Activated T-cell treated with anti-CD3 and anti-CD28 coated beads, Interleukin-2, amount 50 U/mL, for 4 hours (primary cell): Measurements from ENCODE around the gene GPR152. TPM values are rescaled to one million over a fixed set of nuclear protein-coding genes. Genes with fewer than 3 reads are reported as not detected.

Experiments used
- ATAC-seq, 2 donors: fragments of 200-7000 bp; cut with Tn5 transposase; one replicate each; pipeline ENCODE4 v1.10.0; 2021
- DNase-seq: peaks from one replicate; pipeline ENCODE4 v3.0.0-alpha.2; 2020
- H3K27me3 Mint-ChIP-seq: one replicate; pipeline ENCODE4 v1.8.0; 2021; ENCODE audit warnings: low read depth, mixed read lengths
- H3K36me3 Mint-ChIP-seq: one replicate; pipeline ENCODE4 v1.8.0; 2022; ENCODE audit warnings: mixed read lengths; ENCODE audit not compliant: insufficient read depth
- H3K4me1 Mint-ChIP-seq: one replicate; pipeline ENCODE4 v1.8.0; 2021; ENCODE audit warnings: low read depth, mixed read lengths
- H3K4me3 Mint-ChIP-seq: one replicate; pipeline ENCODE4 v1.8.0; 2021; ENCODE audit warnings: mild to moderate bottlenecking, moderate library complexity, mixed read lengths
- H3K9me3 Mint-ChIP-seq: one replicate; pipeline ENCODE4 v1.8.0; 2021; ENCODE audit warnings: mixed read lengths
- total RNA-seq, 3 donors: library from RNA; stranded (reverse); gene quantifications; one replicate each; pipeline ENCODE4 v1.2.1, GENCODE V29; 2021

Gene GPR152
- total RNA-seq, 3 donors from 2014 or later, result not detected

DNA sequence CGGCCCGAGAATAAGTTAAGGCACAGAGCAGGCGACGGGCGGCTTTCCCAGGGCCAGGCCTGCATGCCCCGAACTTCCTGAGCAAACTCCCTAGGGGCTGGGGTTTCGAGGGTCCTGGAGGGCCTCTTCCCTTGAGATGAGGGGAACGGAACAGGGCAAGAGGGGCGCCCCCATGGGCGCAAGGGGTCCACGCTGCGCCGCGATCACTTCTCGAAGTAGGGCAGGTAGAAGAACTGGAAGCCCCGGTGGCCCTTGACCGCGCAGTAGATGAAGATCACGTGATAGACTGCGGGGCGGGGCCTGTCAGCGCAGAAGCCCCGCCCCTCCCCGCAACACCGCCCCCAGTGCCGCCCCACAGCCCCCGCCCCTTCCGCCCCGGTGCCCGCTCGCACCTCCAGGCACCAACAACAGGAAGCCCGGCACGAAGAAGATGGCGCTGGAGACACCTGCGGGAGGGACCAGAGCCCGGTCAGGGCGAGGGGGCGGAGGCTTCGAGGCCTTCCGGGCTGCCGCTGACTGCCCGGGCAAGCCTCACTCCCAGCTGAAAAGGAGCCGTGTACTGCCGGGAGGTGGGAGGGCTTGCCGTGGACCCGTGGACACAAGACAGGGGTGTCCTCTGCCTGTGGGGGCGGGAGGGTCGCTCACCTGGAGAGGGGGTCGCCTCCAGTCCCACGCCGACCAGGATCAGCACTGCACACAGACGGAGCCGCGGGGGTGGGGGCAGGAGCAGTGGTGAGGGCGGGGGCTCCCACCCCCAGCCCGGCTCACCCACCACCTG is 12.1 kb upstream of the GPR152 start:
- ATAC-seq (peak; percentile 76 to 78), DNase-seq (peak; percentile 87)
- Mint-ChIP-seq H3K4me1 (peaks cover 33% of the 10 kb centered on the region), H3K27me3 (no peaks in the 10 kb centered on the region), H3K36me3 (no peaks in the 10 kb centered on the region), H3K9me3 (no peaks in the 10 kb centered on the region), H3K4me3 (peak overlapping the region; percentile 86)

DNA sequence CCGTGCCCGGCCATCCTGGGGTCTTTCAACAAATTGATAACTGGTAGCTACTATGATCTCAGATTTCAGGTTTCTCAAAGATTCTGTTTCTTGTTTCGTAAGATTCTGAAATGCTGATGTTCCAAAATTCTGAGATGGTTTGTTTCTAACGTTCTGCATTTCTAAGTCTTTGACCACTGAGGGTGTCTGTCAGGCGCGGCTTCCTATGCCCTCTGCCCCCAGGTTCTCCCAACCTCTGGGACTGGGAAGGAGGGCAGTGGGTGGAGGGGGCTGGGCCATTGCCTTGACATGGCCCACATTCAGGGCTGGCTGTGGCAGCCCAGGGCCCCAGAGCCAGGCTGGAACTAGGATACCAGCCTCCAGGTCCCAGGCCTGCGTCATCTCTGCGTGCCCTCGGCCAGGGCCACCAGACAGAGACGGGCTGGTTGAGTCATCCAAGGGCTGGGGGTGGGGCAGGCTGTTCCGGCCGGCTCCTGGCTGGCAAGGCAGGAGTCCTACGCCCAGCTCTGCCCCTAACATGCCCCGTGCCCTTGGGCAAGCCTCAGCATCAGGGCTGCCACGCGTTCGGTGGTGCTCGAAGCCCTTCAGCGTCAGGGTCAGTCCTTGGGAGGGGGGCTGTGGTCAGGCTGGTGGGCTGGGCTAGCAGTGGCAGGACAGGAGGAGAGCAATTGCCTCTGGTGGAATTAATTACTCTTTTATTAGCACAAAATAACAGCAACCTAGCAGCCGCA is 11.3 kb upstream of the GPR152 start:
- no peaks in the 10 kb centered on the region for H3K9me3 Mint-ChIP-seq

GRCh38 chr11:67463186-67463585 is 10.7 kb upstream of the GPR152 start:
- H3K9me3 Mint-ChIP-seq, result no peaks in the 10 kb centered on the region
- H3K27me3 Mint-ChIP-seq, result no peaks in the 10 kb centered on the region
- no peak overlapping the region for H3K4me3 Mint-ChIP-seq
- H3K4me1 Mint-ChIP-seq, result peaks cover 26% of the 10 kb centered on the region
- no peak for ATAC-seq
- no peaks in the 10 kb centered on the region for H3K36me3 Mint-ChIP-seq
- no peak for DNase-seq

More for the DNA sequence above, 11.3 kb upstream of the GPR152 start:
- Mint-ChIP-seq H3K4me3 (peak overlapping the region; percentile 86), H3K36me3 (no peaks in the 10 kb centered on the region), H3K27me3 (no peaks in the 10 kb centered on the region), H3K4me1 (peaks cover 31% of the 10 kb centered on the region)
- DNase-seq, result no peak
- no peak for ATAC-seq

GRCh38 chr11:67458266-67458665 is 5.7 kb upstream of the GPR152 start:
- Mint-ChIP-seq H3K4me1 (peaks cover 3% of the 10 kb centered on the region), H3K27me3 (no peaks in the 10 kb centered on the region), H3K36me3 (no peaks in the 10 kb centered on the region), H3K9me3 (no peaks in the 10 kb centered on the region), H3K4me3 (no peak overlapping the region)
- ATAC-seq, result no peak
- DNase-seq, result no peak

DNA sequence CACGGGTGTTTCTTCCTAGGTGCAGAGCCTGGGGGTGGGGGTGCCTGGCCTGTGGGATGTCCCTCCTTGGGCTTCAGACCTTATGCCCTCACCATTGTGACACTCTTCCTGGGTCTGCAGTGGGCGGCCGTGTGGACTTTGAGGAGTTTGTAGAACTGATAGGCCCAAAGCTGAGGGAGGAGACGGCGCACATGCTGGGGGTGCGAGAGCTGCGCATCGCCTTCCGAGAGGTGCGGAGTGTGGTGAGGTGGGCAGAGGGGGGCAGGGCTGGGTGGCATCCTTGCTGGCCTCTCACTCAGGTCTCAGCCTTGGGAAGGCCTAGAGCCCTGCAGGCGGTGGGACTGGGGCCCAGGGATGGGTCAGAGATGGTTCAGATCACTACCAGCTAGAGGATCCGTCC is 4.9 kb upstream of the GPR152 start:
- no peak overlapping the region for H3K4me3 Mint-ChIP-seq
- H3K36me3 Mint-ChIP-seq, result no peaks in the 10 kb centered on the region
- DNase-seq (no peak), ATAC-seq (no peak)
- no peaks in the 10 kb centered on the region for H3K27me3 Mint-ChIP-seq
- no peaks in the 10 kb centered on the region for H3K9me3 Mint-ChIP-seq
- peaks cover 3% of the 10 kb centered on the region for H3K4me1 Mint-ChIP-seq

DNA sequence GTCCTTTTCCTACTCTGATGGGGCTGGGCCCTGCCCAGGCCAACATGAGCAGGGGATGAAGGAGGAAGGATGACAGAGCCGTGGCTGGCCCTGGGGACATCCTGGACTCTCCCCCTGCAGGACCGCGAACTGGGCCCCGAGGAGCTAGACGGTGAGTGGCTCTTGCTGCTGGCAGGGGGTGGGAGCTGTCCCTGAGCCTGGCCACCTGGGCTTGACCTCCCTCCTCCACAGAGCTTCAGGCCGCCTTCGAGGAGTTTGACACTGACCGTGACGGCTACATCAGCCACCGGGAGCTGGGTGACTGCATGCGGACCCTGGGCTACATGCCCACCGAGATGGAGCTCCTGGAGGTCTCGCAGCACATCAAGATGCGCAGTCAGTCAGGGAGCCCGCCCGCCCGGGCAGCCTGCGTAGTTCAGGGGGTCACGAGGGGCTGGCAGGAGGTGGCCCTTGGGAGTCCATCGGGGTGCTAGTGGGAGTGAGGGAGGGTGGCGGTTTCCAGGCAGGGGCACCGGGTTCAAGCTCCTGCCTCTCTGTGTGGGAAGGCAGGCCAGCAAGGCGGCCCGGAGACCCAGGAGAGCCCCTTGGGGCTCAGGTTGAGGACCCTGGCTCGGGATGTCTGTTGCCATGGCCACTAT is 3.7 kb upstream of the GPR152 start:
- no peaks in the 10 kb centered on the region for H3K27me3 Mint-ChIP-seq
- no peaks in the 10 kb centered on the region for H3K9me3 Mint-ChIP-seq
- ATAC-seq, result no peak
- H3K4me3 Mint-ChIP-seq, result no peak overlapping the region
- H3K36me3 Mint-ChIP-seq, result no peaks in the 10 kb centered on the region
- no peak for DNase-seq
- H3K4me1 Mint-ChIP-seq, result peaks cover 6% of the 10 kb centered on the region

DNA sequence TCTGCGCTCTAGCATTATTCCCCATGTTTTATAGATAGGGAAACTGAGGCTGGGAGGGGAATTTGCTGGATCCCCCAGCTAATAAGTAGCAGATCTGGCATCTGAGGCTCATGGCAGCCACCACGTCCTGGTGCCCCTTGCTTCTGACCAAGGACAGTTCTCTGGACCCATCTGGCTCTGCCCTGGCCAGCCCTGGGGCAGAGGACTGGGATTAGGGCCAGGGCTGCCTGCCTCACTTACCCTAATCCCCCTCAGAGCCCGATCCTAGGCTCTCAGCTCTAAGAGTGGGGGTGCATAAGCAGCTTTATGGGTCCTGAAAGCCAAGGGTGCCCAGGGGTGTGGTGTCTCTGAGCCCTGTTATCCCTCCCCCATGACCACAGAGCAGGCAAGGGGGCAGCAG is 2.5 kb upstream of the GPR152 start, which contains the start of gene CABP4:
TSS of gene CABP4 (plus strand) at position 301 of the 400 bp plus-strand sequence. CDS start at position 371, 70 bp downstream.
- no peaks in the 10 kb centered on the region for H3K36me3 Mint-ChIP-seq
- H3K4me3 Mint-ChIP-seq, result no peak within 1 kb of the TSS
- DNase-seq, result no peak
- H3K27me3 Mint-ChIP-seq, result no peaks in the 10 kb centered on the region
- no peak for ATAC-seq
- H3K9me3 Mint-ChIP-seq, result no peaks in the 10 kb centered on the region
- H3K4me1 Mint-ChIP-seq, result peaks cover 6% of the 10 kb centered on the region

DNA sequence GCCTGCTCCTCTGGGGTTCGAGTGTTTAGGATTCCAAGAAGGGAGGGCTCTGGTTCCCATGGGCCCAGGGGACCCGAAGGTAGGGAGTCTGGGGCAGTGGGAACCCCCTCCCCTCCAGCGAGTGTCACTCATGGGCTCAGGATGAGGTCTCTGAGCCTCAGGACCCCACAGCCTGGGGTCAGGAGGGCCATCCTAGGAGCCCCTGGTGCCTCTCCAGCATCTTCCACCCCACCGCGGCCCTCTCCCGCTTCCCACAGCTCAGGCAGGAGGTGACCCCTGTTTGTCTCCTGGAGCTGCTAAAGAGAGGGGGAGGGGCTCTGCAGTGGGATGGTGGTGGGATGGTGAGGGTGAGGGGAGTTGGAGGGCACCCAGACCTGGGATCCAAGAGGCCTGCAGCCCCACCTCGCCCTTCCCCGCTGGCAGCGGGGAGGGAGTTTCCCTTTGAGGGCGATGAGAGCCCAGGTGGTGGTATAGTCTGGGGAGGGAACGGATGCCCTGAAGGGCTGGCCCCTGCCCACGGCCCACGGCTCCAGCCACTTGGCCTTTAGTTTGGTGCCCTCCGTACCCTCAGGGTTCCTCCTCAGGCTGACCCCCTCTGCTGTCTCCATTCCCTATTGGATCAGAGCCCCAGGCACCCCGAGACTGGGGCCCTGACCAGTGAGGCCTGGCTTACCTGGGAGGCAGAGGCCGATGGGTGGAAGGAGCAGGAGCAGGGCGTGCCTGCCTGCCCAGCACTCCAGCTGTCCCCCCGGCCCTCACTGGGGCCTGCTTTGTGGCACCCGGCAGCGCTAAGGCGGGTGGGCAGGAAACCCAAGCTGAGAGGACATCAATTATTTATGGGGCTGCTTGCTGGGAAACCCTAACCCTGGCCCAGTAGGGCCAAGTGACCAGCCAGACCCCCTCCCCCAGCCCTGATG is 1.5 kb upstream of the GPR152 start:
- ATAC-seq, result no peak
- no peak overlapping the region for H3K4me3 Mint-ChIP-seq
- H3K4me1 Mint-ChIP-seq, result peaks cover 7% of the 10 kb centered on the region
- no peak for DNase-seq
- H3K9me3 Mint-ChIP-seq, result no peaks in the 10 kb centered on the region
- no peaks in the 10 kb centered on the region for H3K27me3 Mint-ChIP-seq
- H3K36me3 Mint-ChIP-seq, result no peaks in the 10 kb centered on the region

- peaks cover 27% of the 10 kb centered on the region for H3K4me1 Mint-ChIP-seq
- no peaks in the 10 kb centered on the region for H3K9me3 Mint-ChIP-seq
- H3K27me3 Mint-ChIP-seq, result no peaks in the 10 kb centered on the region
- H3K36me3 Mint-ChIP-seq, result no peaks in the 10 kb centered on the region
- no peak overlapping the region for H3K4me3 Mint-ChIP-seq
- DNase-seq (no peak), ATAC-seq (no peak)
Measured at GRCh38 chr11:67451658-67451976, 912 bp downstream of the GPR152 start.

DNA sequence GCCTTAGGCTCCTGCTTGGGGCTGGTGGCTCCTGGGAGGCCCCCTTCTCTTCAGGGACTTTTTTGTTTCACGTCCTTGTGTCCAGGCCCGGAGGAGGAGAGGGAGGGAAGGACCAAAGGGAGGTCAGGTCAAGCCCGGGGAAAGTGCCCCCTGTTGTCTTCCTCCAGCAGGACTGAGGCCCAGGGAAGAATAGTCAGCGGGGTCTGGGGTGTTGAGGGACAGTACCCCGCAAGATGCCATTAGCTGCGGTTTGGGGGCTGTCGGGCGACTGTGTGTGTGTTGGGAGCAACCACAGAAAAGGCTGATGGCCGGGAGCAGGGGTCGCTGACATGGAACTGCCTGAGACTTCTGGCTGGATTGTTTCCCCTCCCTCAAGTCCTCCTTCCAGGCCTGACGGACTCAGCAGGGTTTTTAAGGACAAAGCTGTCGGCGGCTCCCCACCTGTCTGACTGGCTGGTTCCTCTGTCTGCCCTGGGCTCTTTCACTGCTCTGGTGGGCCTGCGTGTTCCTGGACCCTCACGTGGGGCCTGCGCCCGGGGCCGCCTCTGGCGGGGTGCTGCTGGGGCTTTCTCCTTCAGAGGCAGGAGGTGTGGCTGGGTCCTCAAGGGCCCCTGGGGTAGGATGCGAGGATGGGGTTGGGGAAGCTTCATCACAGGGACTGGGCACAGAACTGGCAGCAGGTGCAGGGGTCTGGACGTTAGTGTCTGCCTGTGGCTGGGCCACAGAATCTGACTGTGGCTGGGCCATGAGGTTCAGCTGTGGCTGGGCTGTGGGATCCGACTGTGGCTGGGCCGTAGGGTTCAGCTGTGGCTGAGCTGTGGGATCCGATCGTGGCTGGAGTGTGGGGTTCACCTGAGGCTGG is 1.5 kb downstream of the GPR152 start:
- Mint-ChIP-seq H3K36me3 (no peaks in the 10 kb centered on the region), H3K4me1 (peaks cover 32% of the 10 kb centered on the region), H3K9me3 (no peaks in the 10 kb centered on the region), H3K4me3 (no peak overlapping the region), H3K27me3 (no peaks in the 10 kb centered on the region)
- ATAC-seq, result no peak
- DNase-seq, result no peak

- no peaks in the 10 kb centered on the region for H3K9me3 Mint-ChIP-seq
- H3K36me3 Mint-ChIP-seq, result no peaks in the 10 kb centered on the region
- DNase-seq, result no peak
- no peaks in the 10 kb centered on the region for H3K27me3 Mint-ChIP-seq
- H3K4me3 Mint-ChIP-seq, result no peak overlapping the region
- no peak for ATAC-seq
- peaks cover 49% of the 10 kb centered on the region for H3K4me1 Mint-ChIP-seq
Measured at GRCh38 chr11:67449116-67449844, 3.2 kb downstream of the GPR152 start.

GRCh38 chr11:67448220-67448609 is 4.3 kb downstream of the GPR152 start:
- DNase-seq (no peak), ATAC-seq (no peak)
- no peaks in the 10 kb centered on the region for H3K36me3 Mint-ChIP-seq
- no peak overlapping the region for H3K4me3 Mint-ChIP-seq
- no peaks in the 10 kb centered on the region for H3K9me3 Mint-ChIP-seq
- H3K4me1 Mint-ChIP-seq, result peaks cover 54% of the 10 kb centered on the region
- H3K27me3 Mint-ChIP-seq, result no peaks in the 10 kb centered on the region

GRCh38 chr11:67445515-67445914 is 7.0 kb downstream of the GPR152 start:
- H3K4me1 Mint-ChIP-seq, result peaks cover 70% of the 10 kb centered on the region
- H3K4me3 Mint-ChIP-seq, result peak overlapping the region; percentile 13
- no peaks in the 10 kb centered on the region for H3K36me3 Mint-ChIP-seq

More at GRCh38 chr11:67445515-67445914, 7.0 kb downstream of the GPR152 start:
- Mint-ChIP-seq H3K9me3 (no peaks in the 10 kb centered on the region), H3K27me3 (no peaks in the 10 kb centered on the region)
- ATAC-seq (no peak), DNase-seq (no peak)
